Measurements from ENCODE around the gene EEFSEC. TPM values are rescaled to one million over a fixed set of nuclear protein-coding genes. Genes with fewer than 3 reads are reported as not detected.

The EEFSEC gene
- total and polyA plus RNA-seq, 4 donors: 9.8 to 20.1 (median 11.6) TPM

GRCh38 chr3:128364808-128365360 is 211.6 kb downstream of the EEFSEC start:
- DNase-seq: no peak
- H3K27me3 ChIP-seq (ENCODE audit: control insufficient read depth in 3 of 3, insufficient read depth in 3 of 3, low read length in 2 of 3): no peaks in the 10 kb centered on the region

GRCh38 chr3:128366136-128366535 is 212.9 kb downstream of the EEFSEC start:
- Histone ChIP-seq H3K9me3 (ENCODE audit: control insufficient read depth in 4 of 4, insufficient read depth in 3 of 4, low read length in 3 of 4) (no peaks in the 10 kb centered on the region), H3K27ac (ENCODE audit: low read depth in 1 of 2, low read length in 1 of 2) (no peak overlapping the region), H3K36me3 (ENCODE audit: control insufficient read depth in 4 of 4, insufficient read depth in 4 of 4, low read length in 4 of 4) (peaks cover 0 to 11% (median 0%) of the 10 kb centered on the region in 4 donors), H3K27me3 (ENCODE audit: control insufficient read depth in 3 of 3, insufficient read depth in 3 of 3, low read length in 2 of 3) (no peaks in the 10 kb centered on the region), H3K9ac (ENCODE audit: insufficient read depth in 1 of 2, low read length in 2 of 2) (no peak overlapping the region), H3K4me1 (ENCODE audit: control insufficient read depth in 5 of 5, insufficient read depth in 5 of 5, low read length in 5 of 5) (peaks cover 0 to 13% (median 0%) of the 10 kb centered on the region in 5 donors), H3K4me3 (no peak overlapping the region)
- TF ChIP-seq CTCF (IDR thresholded peaks at IDR 0.05; ENCODE audit: control extremely low read depth, extremely low read depth): no peak
- 88 to 90% methylated on average over 2 of the region's 2 CpGs for WGBS, 2 donors
- DNase-seq (no peak), ATAC-seq (ENCODE audit: insufficient read depth, low FRiP score) (no peak)

More at GRCh38 chr3:128364808-128365360, 211.6 kb downstream of the EEFSEC start:
- ATAC-seq (ENCODE audit: insufficient read depth, low FRiP score): no peak
- Histone ChIP-seq H3K4me1 (ENCODE audit: control insufficient read depth in 5 of 5, insufficient read depth in 5 of 5, low read length in 5 of 5) (peaks cover 0 to 13% (median 0%) of the 10 kb centered on the region in 5 donors), H3K36me3 (ENCODE audit: control insufficient read depth in 4 of 4, insufficient read depth in 4 of 4, low read length in 4 of 4) (peaks cover 0 to 13% (median 0%) of the 10 kb centered on the region in 4 donors), H3K9ac (ENCODE audit: insufficient read depth in 1 of 2, low read length in 2 of 2) (no peak overlapping the region), H3K27ac (ENCODE audit: low read depth in 1 of 2, low read length in 1 of 2) (no peak overlapping the region), H3K9me3 (ENCODE audit: control insufficient read depth in 4 of 4, insufficient read depth in 3 of 4, low read length in 3 of 4) (no peaks in the 10 kb centered on the region), H3K4me3 (no peak overlapping the region)
- no peak for TF ChIP-seq CTCF (IDR thresholded peaks at IDR 0.05; ENCODE audit: control extremely low read depth, extremely low read depth)
- 94 to 97% methylated on average over 7 of the region's 7 CpGs for WGBS, 2 donors

DNA sequence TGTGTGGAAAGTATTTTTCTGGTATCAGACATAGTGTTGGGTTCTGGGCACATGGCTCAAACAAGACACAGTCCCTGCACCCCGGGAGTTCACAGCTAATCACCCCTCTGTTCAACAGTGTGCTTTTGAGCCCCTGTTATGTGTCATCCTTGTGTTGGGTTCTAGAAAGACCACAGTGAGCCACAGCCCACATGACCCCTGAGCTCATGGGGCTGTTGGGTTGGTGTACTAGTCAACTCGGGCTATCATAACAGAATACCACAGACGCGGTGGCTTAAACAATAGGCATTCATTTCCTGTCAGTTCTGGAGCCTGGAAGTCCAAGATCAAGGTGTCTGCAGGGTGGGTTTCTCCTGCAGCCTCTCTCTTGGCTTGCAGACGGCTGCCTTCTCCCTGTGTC is 213.4 kb downstream of the EEFSEC start:
- no peak for TF ChIP-seq CTCF (IDR thresholded peaks at IDR 0.05; ENCODE audit: control extremely low read depth, extremely low read depth)
- H3K27me3 ChIP-seq (ENCODE audit: control insufficient read depth in 3 of 3, insufficient read depth in 3 of 3, low read length in 2 of 3): no peaks in the 10 kb centered on the region
- 82 to 84% methylated on average over 5 of the region's 5 CpGs for WGBS, 2 donors

DNA sequence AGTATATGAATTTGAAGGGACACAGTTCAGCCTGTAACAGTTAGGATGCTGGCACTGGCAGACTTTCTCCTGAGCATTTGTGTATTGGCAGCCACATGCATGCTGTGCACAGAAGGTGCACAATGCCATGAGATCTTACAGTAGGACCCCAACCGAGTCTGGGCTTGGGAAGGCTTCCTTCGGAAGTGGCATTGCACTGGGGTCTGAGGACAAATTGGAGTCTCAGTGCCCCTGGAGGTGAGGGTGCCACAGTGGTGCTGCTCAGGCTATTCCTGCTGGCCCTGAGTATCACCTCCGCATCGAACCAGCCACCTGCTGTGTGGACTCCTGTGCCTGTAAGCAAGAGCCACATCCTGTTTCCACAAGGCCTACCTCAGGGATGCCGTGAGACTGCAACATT is 213.9 kb downstream of the EEFSEC start:
- Histone ChIP-seq H3K4me1 (ENCODE audit: control insufficient read depth in 5 of 5, insufficient read depth in 5 of 5, low read length in 5 of 5) (peaks cover 0 to 13% (median 0%) of the 10 kb centered on the region in 5 donors), H3K27me3 (ENCODE audit: control insufficient read depth in 3 of 3, insufficient read depth in 3 of 3, low read length in 2 of 3) (no peaks in the 10 kb centered on the region), H3K4me3 (no peak overlapping the region), H3K9ac (ENCODE audit: insufficient read depth in 1 of 2, low read length in 2 of 2) (no peak overlapping the region), H3K27ac (ENCODE audit: low read depth in 1 of 2, low read length in 1 of 2) (no peak overlapping the region), H3K9me3 (ENCODE audit: control insufficient read depth in 4 of 4, insufficient read depth in 3 of 4, low read length in 3 of 4) (no peaks in the 10 kb centered on the region), H3K36me3 (ENCODE audit: control insufficient read depth in 4 of 4, insufficient read depth in 4 of 4, low read length in 4 of 4) (peaks cover 0 to 11% (median 0%) of the 10 kb centered on the region in 4 donors)
- TF ChIP-seq CTCF (IDR thresholded peaks at IDR 0.05; ENCODE audit: control extremely low read depth, extremely low read depth): no peak
- ATAC-seq (ENCODE audit: insufficient read depth, low FRiP score) (no peak), DNase-seq (no peak)
- 95 to 97% methylated on average over 5 of the region's 5 CpGs for WGBS, 2 donors

More for the DNA sequence above, 213.4 kb downstream of the EEFSEC start:
- no peak overlapping the region for H3K4me3 ChIP-seq
- H3K9ac ChIP-seq (ENCODE audit: insufficient read depth in 1 of 2, low read length in 2 of 2): no peak overlapping the region
- peaks cover 0 to 13% (median 0%) of the 10 kb centered on the region in 5 donors for H3K4me1 ChIP-seq (ENCODE audit: control insufficient read depth in 5 of 5, insufficient read depth in 5 of 5, low read length in 5 of 5)
- DNase-seq (no peak), ATAC-seq (ENCODE audit: insufficient read depth, low FRiP score) (no peak)
- H3K27ac ChIP-seq (ENCODE audit: low read depth in 1 of 2, low read length in 1 of 2): no peak overlapping the region
- H3K36me3 ChIP-seq (ENCODE audit: control insufficient read depth in 4 of 4, insufficient read depth in 4 of 4, low read length in 4 of 4): peaks cover 0 to 11% (median 0%) of the 10 kb centered on the region in 4 donors
- H3K9me3 ChIP-seq (ENCODE audit: control insufficient read depth in 4 of 4, insufficient read depth in 3 of 4, low read length in 3 of 4): no peaks in the 10 kb centered on the region

All from lung (tissue), 12 donors.